NCI-H1930 (cell line): ENCODE results near the gene CHAF1B.

Experiments
- DNase-seq, 2 experiments: peaks; one replicate each; lab custom pipeline; 2025; lab: John Stamatoyannopoulos, UW

The CHAF1B gene

DNA sequence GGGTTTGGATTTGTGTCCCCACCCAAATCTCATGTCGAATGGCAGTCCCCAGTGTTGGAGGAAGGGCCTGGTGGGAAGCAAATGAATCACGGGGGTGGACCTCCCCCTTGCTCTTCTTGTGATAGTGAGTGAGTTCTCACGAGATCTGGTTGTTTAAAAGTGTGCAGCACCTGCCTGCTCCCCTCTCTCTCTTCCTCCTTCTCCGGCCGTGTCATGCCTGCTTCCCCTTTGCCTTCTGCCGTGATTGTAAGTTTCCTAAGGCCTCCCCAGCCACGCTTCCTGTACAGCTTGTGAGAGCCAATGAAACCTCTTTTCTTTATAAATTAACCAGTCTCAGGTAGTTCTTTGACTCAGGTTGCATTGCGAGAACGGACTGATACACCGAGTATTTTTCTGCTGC is 78.8 kb downstream of the CHAF1B start:
- no peak for DNase-seq

GRCh38 chr21:36464590-36464989 is 79.4 kb downstream of the CHAF1B start:
- DNase-seq = no peak

DNA sequence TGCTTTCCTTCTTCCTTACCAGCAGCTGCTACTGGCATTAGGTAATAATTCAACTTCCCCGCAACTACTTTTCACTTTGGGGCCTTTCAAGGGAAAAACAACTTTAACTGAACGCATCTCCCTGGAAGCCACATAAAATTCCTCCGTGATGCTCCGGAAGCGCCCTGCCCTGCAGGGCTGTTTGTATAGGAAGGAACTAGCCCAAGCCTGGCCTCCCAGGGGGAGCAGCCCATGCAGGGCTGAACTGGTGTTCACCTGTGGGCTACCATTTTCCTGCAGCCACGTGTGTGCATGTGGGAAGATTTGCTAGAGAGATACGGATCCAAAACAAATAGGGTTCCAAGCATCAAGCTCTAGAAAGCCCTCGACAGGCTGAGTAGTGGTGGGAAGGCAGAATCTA is 80.3 kb downstream of the CHAF1B start:
- no peak for DNase-seq

DNA sequence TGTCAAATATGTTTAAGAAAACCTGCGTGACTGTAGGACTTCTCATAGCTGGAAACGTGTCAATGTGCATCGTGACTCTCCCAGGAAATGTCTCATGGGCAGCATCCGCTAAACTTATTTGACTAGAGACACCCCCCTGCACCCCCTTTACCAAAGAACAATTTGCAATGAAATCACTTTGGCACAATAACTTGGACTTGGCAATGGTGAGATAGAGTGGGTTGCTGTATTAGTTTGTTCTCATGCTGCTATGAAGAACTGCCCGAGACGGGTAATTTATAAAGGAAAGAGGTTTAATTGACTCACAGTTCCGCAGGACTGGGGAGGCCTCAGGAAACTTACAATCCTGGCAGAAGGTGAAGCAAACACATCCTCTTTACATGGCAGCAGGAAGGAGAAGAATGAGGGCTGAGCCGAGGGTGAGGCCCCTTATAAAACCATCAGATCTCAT is 80.9 kb downstream of the CHAF1B start:
- no peak for DNase-seq
